SIG-M5 (cell line): ENCODE data around the gene PBX1.

Experiments
- DNase-seq: peaks from one replicate; lab custom pipeline; 2025; lab: John Stamatoyannopoulos, UW

The PBX1 gene

GRCh38 chr1:164670026-164670425, 111.0 kb downstream of the PBX1 start:
- DNase-seq: no peak

DNA sequence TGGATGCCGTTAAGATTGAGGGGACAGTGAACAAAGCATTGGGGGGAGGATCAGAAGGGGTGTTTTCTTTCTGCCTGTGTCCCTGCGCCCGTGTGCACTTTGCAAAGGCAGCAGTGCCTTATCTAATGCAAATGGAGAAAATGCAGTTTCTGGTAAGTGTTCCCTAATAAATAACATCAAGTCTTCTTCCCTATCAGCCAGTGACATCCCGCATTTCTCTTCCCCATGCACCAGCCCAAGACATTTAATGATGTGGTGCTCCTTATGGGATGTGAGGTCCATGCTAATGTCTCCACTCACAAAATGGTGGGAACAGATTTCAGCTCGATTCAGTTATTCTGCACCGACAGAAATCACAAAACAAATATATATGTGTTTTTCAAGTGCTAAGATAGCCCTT, 111.8 kb downstream of the PBX1 start:
- DNase-seq: no peak

GRCh38 chr1:164671323-164671965, 112.5 kb downstream of the PBX1 start:
- DNase-seq: no peak

- no peak for DNase-seq
These were observed 113.1 kb downstream of the PBX1 start for GRCh38 chr1:164671966-164672571.

- DNase-seq: no peak
These were observed 113.6 kb downstream of the PBX1 start for GRCh38 chr1:164672588-164672987.

DNA sequence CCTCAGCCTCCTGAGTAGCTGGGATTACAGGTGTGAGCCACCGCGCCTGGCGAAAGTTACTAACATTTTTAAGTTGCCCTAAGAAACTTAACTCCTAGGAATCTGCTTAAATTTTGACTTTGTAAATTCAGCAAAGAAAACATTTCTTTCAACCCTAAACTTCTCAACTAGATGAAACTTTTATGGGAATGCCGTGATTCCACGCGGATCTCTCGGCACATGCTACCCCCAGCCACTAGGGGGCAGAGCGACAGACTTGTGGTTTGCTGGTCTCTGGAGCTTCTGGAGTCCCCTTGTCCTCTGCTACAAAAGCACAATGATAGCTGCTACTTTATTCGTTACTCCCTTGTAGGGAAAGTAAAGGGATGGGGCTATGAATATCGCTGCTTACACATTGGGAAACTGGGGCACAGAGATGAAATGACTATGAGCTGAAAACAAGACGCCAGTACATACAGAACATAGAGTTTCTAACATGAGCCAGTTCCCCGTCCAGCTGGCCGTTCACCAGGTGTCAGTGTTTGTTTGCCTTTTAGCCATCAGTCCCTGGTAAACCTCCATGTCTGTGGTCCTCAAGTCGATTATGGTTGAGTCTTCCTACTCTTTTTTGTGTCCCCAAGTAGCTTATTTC, 114.7 kb downstream of the PBX1 start:
- no peak for DNase-seq

GRCh38 chr1:164675342-164675904, 116.4 kb downstream of the PBX1 start:
- DNase-seq: no peak

GRCh38 chr1:164678136-164678700, 119.2 kb downstream of the PBX1 start:
- DNase-seq: no peak

DNA sequence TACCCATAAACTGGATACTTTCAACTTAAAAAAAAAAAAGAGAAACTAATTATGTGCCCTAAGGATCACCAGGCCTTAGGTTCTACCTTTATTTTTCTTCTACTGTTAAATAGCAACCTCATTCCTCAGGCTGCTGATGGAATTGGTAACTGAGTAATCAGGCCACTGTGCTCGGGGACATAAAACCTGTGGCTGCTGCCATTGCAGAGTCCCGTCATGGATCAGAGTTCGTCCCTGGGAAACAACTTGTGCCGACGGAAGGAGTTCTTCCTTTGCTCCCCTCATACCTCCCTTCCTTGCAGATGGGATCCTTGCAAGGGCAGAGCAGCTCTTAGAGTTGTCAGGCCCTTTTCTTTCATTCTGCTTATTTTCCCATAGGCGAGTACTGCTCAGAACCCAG, 123.6 kb downstream of the PBX1 start:
- DNase-seq: no peak

- DNase-seq: no peak
These were observed 124.3 kb downstream of the PBX1 start for GRCh38 chr1:164683235-164683634.

DNA sequence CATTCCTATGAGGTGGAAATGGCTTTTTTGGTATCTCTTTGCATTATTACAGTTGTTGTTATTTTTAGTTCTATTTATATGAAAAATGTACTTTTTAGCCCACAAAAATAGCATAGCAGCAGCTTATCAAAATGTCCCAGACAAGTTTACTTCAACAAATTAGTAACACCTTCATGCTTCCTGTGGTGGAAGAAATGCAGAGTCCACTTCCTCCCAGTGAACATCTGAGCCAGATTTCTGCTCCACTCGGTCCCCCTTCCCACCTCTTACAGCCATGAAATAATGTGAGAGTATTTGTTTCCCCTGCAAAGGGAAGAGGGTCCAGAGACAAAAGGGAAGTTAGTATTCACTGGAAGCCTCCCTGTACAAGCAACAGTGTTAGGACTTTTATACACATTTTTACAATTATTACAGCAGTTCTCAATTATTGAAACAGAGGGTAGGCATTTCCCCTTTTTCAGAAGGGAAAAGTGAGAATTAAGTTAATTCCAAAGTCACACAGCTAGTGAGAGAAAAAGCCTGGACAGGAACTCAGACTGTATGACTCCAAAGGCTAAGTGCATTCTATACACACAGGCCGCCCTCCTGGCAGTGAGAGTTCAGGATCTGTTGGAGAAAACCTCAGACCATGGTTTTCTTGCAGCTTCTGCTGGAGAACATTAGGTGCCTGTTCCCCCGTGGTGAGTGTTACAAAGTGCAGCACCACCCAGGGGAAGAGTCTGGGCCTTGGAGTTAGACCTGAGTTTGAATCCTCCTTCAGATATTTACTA, 126.5 kb downstream of the PBX1 start:
- DNase-seq: no peak

GRCh38 chr1:164687777-164688176, 128.8 kb downstream of the PBX1 start:
- DNase-seq: no peak

GRCh38 chr1:164688791-164689190, 129.8 kb downstream of the PBX1 start:
- no peak for DNase-seq

GRCh38 chr1:164689672-164690511, 130.9 kb downstream of the PBX1 start:
- DNase-seq: no peak

DNA sequence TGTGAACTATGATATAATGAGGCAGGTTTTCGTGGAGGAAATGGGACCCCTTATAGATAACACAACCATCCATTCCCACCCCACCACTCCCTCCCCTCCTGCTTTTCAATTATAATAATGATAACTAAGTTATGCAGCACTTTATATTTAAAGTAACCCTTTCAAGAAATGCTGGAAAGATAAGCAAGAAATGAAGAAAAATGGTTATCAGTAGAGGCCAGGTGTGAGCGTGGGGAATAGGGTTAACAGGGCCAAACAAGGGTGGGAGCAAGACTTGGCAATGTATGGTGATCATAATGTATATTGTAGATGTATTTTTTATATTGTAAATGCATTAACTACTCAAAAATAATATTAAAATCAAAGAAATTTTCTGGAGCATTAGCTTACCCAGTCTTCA, 133.4 kb downstream of the PBX1 start:
- DNase-seq: no peak

GRCh38 chr1:164693564-164694359, 134.8 kb downstream of the PBX1 start:
- DNase-seq: no peak

DNA sequence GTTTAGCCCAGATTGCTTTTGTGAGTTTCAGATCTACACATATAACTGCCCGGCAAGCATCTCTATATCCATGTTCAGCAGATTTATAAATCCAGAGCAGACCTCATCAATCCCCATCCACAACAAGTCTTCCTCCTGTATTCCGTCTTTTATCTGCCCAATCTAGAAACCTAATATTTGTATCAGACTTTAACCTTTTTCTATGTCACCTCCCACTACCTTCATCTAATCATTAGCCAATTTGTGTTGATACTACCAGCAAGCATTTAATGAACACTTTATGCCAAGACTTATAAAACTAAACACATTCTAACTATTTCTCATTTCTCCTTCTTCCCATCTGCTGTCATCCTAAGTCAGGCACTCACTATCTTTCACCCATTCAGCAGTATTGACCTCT, 135.5 kb downstream of the PBX1 start:
- no peak for DNase-seq

DNA sequence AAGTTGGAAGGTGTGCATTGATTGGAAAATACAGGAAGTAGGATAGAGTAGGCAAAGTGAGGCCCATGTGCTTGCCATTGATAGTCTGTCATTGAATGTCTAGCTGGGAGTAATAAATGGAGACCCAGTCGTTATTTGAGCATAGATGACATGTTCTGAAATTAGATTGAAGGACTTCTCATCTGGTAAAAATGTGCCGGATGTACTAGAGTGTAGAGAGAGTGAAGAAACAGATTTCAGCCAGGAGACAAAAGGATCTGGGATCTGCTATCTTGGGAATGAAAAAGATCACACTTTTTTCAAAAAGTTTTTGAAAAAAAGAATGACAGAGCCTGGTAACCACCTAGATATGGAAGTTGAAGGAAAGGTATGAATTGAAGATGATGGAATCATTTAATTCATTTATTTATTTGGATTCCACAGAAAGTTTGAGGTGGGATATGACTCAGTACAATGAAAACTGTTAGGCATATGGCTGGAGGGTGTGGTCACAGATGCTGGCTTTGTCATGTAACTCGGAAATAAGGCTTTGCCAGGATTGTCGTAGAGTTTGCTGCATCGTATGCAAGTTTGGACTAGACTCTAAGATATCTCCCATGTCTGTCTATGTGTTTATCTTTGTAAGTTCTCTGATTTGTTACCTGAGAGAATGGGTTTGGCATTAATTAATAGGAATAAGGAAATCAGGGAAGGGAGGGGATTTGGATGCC, 137.1 kb downstream of the PBX1 start:
- DNase-seq: no peak

GRCh38 chr1:164699815-164700491, 141.0 kb downstream of the PBX1 start:
- no peak for DNase-seq
